Measurements from ENCODE around the gene PTOV1.

Gene PTOV1

DNA sequence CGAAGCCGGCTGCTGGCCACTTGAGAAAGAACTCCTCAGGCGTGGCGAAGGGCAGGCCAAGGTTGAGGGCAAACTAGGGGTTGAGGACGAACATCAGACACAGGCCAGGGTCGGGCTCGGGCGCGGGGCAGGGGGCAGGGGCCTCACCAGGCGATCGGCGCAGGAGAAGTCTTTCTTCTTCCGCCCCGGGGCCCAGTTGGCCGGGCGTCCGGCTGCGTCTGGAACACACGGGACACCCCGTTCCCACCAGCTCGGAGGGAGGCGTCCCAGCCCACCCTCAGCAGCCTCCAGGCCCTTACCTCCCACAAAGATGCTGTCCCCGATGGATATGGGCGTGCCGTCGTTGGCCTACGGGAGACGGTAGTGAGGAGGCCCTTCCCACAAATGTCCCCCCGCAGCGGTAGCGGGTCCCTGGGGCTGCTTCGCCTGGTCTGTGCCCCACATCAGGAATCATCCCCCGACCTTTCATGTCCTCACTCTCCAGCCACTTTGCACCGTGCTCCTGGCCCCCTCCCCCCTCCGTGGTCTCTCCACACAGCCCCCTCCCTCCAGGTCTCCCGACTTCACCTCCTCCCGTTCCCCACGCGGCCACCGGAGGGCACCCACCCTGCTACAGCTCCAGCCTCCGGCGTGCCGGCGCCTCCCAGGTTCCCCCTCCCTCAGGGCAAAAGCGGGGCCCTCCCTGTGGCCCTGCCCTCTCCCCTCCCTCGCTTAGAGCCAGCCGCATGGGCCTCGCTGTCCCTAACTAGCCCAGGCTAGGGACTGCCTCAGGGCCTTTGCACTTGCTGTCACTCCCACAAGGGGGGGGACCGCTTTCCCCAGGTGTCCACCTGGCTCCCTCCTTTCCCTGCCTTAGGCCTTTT is 11.7 kb downstream of the PTOV1 start:
- no peak overlapping the region for H3K27ac ChIP-seq
- peaks cover 0 to 26% (median 21%) of the 10 kb centered on the region in 4 donors for H3K4me1 ChIP-seq
- H3K36me3 ChIP-seq, result peaks cover 12 to 75% (median 57%) of the 10 kb centered on the region in 3 donors
- DNase-seq, result no peak
- intact Hi-C loops (cut with DNase I; ENCODE audit: low total_unique reads), result loop anchor here (10.0 kb wide), 1 partner anchor 98 kb away; the partner anchor contains the start of genes AP2A1 and TSKS
- H3K27me3 ChIP-seq, result no peaks in the 10 kb centered on the region
- no peak overlapping the region for H3K4me3 ChIP-seq
- TF ChIP-seq CTCF (IDR thresholded peaks at IDR 0.05), result no peak
- H3K9me3 ChIP-seq, result no peaks in the 10 kb centered on the region

DNA sequence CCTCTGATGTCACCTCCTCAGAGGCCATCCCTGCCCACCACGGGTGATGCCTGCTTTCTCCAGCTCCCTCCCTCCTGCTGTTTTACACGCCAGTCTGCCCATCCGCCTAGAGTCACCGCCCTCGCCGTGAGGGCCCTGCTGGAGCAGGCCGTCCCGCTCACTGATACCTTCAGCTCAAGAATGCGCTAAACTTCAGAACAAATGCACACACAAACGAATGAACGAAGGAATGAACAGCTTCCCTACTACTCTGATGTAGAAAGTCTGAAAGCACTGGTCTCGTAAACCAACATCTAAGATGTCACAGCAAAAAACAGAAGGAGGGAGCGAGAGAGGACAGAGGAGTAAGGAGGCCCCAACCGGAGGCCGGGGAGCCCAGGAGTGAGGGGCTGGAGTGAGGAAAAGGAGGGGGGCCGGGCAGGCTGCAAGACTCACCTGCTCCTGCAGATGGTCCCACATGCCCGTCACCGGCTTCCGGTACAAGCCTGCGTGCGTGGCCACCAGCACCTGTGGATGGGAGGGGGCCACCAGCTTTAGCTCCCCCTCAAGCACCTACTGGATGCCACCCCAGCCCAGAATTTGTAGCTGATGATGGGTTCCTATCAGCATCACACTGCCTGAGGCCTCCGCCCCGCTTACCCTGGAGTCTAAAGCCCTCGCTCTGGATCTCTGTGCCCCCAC is 12.4 kb downstream of the PTOV1 start:
- DNase-seq, result no peak
- Histone ChIP-seq H3K36me3 (peaks cover 5 to 67% (median 50%) of the 10 kb centered on the region in 3 donors), H3K27ac (no peak overlapping the region), H3K27me3 (no peaks in the 10 kb centered on the region), H3K4me1 (peaks cover 0 to 33% (median 23%) of the 10 kb centered on the region in 4 donors), H3K9me3 (no peaks in the 10 kb centered on the region), H3K4me3 (no peak overlapping the region)
- no peak for TF ChIP-seq CTCF (IDR thresholded peaks at IDR 0.05)
- intact Hi-C loops (cut with DNase I; ENCODE audit: low total_unique reads), result loop anchor here (10.0 kb wide), 1 partner anchor 99 kb away; the partner anchor contains the start of genes AP2A1 and TSKS

GRCh38 chr19:49863935-49864320 is 13.0 kb downstream of the PTOV1 start:
- H3K4me1 ChIP-seq, result peaks cover 0 to 39% (median 26%) of the 10 kb centered on the region in 4 donors
- no peaks in the 10 kb centered on the region for H3K9me3 ChIP-seq
- no peaks in the 10 kb centered on the region for H3K27me3 ChIP-seq
- no peak overlapping the region for H3K4me3 ChIP-seq
- no peak overlapping the region for H3K27ac ChIP-seq
- TF ChIP-seq CTCF (IDR thresholded peaks at IDR 0.05), result no peak
- intact Hi-C loops (cut with DNase I; ENCODE audit: low total_unique reads), result loop anchor here (10.0 kb wide), 1 partner anchor 99 kb away; the partner anchor contains the start of genes AP2A1 and TSKS
- peaks cover 0 to 62% (median 46%) of the 10 kb centered on the region in 3 donors for H3K36me3 ChIP-seq
- no peak for DNase-seq

DNA sequence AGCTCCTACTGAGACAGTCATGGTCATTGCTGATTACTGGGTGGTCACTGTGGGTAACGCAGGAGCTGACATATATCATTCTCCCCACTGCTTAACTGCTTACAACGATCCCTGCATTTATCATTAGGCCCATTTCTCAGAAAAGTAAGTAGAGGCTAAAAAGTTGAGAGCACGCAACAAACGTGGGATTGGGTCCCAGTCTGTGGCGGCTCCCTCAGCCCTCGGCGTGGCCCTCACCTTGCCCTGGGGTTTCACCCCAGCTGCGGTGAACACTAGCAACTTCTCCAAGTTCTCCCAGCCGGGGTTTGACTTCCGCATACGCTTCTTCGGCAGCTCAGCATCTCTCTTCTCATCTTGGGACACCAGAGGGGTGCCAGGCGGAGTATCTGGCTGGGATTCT is 13.9 kb downstream of the PTOV1 start:
- Histone ChIP-seq H3K9me3 (no peaks in the 10 kb centered on the region), H3K36me3 (peaks cover 0 to 52% (median 43%) of the 10 kb centered on the region in 3 donors), H3K4me3 (no peak overlapping the region), H3K27me3 (no peaks in the 10 kb centered on the region), H3K27ac (peak overlapping the region in 1 of 2 donors; percentile 88), H3K4me1 (peaks cover 0 to 43% (median 28%) of the 10 kb centered on the region in 4 donors)
- no peak for DNase-seq
- intact Hi-C loops (cut with DNase I; ENCODE audit: low total_unique reads), result loop anchor here (10.0 kb wide), 1 partner anchor 100 kb away; the partner anchor contains the start of genes AP2A1 and TSKS
- no peak for TF ChIP-seq CTCF (IDR thresholded peaks at IDR 0.05)

DNA sequence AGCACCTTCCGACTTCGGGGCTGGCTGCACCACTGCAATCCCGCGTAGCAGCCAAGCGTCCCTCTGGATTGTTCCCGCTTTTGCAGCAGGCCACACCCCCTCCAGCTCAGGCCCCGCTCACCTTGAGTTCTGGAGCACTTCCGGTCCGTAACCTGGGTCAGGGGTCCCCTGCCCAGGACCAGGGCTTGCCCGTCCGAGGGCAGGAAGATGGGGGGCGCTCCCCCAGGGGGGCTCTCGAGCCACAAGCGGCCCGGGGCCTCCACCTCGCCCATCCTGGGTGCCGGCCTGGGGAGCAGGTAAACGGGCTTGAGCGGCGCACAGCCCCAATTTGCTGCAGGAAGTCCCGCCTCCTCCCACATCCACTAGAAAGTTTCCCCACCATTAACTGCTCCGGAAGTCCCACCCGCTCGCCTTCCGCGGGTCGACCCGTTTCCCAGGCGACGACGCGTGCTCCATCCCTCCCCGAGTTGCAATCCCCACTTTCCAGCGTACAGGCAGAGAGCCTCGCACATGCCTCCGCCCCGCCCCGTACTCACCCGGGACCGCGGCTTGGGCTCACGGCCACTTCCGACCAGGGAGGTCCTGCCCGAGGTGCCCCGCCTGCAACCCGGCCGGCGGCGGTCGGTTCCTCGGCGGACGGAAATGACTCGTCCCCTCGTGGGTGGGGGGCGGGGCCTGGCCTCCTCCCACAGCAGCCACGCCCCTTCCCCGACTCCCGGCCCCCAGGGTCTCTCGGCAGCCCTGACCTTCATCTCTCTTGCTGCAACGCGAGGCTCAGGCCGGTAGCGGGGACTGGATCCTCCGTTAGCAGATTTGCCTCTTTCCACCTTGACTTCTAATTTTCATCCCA is 16.2 kb downstream of the PTOV1 start, which contains the start of gene PNKP:
PNKP (minus strand) TSS at position 644 of the 850 bp plus-strand sequence; CDS start at position 272, 372 bp downstream.
- H3K27ac ChIP-seq, result peak within 1 kb of the TSS; percentile 88 to 89
- no peak for TF ChIP-seq CTCF (IDR thresholded peaks at IDR 0.05)
- DNase-seq, result peak; percentile 93 to 96
- H3K9me3 ChIP-seq, result no peaks in the 10 kb centered on the region
- H3K27me3 ChIP-seq, result no peaks in the 10 kb centered on the region
- peaks cover 0 to 42% (median 27%) of the 10 kb centered on the region in 3 donors for H3K36me3 ChIP-seq
- H3K4me1 ChIP-seq, result peaks cover 0 to 53% (median 36%) of the 10 kb centered on the region in 4 donors
- H3K4me3 ChIP-seq, result peak within 1 kb of the TSS; percentile 63 to 68
- intact Hi-C loops (cut with DNase I; ENCODE audit: low total_unique reads), result loop anchor here (10.0 kb wide), 1 partner anchor 102 kb away; the partner anchor contains the start of genes AP2A1 and TSKS

Measured in tibial artery (tissue), 4 donors.